Cardiac fibroblast (primary cell): ENCODE data around the gene ZC3H18.

Experiments used
- DNase-seq, 2 donors: peaks; one replicate each; pipeline versions ENCODE4 v3.0.0 to v3.0.0-alpha.2; 2010; ENCODE audit warnings: low read depth in 2 of 2
- H3K4me3 ChIP-seq, 2 donors: replicated peaks in 1 of 2; 1 replicate in 1 of 2; 2 replicates in 1 of 2; pipeline ENCODE4 v1.5.1; 2011; ENCODE audit warnings: low read depth in 2 of 2, low read length in 2 of 2, mild to moderate bottlenecking in 2 of 2, moderate library complexity in 1 of 2
- TF ChIP-seq, protein P1 (sequence below): IDR thresholded peaks from one replicate; pipeline ENCODE4 v1.5.1; 2011; ENCODE audit warnings: low read depth, mild to moderate bottlenecking, low read length, inconsistent platforms

The ZC3H18 gene

DNA sequence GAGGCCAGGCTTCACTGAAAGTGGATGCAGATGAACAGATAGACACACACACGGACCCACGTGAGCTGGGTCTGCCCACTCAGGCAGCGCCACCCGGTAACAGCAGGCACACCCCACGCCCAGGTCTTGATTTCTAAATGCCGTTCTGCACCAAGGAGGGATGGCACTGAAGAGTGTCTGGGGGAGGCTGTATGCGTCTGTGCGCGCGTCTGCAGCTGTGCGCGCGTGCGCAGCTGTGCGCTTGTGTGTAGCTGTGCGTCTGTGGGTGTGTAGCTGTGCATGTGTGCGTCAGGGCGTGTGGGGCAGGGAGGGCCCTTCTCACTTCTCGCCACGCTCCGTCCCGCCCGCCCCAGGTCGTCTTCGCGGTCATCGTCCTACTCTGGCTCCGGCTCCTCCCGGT is 52.7 kb downstream of the ZC3H18 start:
- H3K4me3 ChIP-seq, result no peak overlapping the region
- TF ChIP-seq, protein P1, sequence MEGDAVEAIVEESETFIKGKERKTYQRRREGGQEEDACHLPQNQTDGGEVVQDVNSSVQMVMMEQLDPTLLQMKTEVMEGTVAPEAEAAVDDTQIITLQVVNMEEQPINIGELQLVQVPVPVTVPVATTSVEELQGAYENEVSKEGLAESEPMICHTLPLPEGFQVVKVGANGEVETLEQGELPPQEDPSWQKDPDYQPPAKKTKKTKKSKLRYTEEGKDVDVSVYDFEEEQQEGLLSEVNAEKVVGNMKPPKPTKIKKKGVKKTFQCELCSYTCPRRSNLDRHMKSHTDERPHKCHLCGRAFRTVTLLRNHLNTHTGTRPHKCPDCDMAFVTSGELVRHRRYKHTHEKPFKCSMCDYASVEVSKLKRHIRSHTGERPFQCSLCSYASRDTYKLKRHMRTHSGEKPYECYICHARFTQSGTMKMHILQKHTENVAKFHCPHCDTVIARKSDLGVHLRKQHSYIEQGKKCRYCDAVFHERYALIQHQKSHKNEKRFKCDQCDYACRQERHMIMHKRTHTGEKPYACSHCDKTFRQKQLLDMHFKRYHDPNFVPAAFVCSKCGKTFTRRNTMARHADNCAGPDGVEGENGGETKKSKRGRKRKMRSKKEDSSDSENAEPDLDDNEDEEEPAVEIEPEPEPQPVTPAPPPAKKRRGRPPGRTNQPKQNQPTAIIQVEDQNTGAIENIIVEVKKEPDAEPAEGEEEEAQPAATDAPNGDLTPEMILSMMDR, result no peak
- no peak for DNase-seq

DNA sequence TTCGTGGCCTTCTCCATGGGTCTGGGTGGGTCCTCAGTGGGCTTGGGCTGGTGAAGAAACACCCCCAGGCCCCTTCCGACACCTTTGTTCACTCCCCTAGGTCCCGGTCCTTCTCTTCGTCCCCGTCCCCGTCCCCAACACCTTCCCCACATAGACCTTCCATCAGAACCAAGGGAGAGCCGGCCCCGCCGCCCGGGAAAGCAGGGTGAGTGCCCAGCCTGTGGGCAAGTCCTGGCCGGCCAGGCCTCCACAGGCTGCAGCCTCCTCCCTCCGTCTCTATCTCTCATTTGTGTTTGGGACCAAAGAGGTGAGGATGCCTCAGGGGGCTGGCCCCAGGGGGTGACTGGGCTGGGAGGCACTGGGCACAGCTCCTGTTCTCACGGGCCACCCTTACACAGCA is 53.7 kb downstream of the ZC3H18 start:
- no peak for DNase-seq
- TF ChIP-seq, protein P1, result no peak

DNA sequence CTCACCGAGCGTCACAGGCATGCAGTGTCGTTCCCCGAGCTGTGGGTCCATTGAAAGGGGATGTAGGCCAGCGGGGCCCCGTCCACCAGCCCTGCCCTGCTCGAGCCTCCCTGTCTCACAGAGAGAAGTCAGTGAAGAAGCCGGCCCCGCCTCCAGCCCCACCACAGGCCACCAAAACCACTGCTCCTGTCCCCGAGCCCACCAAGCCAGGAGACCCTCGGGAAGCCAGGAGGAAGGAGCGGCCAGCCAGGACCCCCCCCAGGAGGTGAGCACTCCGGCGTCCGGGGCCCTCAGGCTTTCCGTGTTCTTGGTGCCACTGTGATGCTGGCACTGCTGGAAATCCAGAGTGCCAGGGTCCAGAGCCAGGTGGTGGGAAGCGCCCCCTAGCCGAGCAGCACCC is 54.3 kb downstream of the ZC3H18 start:
- H3K4me3 ChIP-seq, result no peak overlapping the region
- TF ChIP-seq, protein P1, result no peak
- no peak for DNase-seq

More for the DNA sequence above, 53.7 kb downstream of the ZC3H18 start:
- H3K4me3 ChIP-seq, result no peak overlapping the region

DNA sequence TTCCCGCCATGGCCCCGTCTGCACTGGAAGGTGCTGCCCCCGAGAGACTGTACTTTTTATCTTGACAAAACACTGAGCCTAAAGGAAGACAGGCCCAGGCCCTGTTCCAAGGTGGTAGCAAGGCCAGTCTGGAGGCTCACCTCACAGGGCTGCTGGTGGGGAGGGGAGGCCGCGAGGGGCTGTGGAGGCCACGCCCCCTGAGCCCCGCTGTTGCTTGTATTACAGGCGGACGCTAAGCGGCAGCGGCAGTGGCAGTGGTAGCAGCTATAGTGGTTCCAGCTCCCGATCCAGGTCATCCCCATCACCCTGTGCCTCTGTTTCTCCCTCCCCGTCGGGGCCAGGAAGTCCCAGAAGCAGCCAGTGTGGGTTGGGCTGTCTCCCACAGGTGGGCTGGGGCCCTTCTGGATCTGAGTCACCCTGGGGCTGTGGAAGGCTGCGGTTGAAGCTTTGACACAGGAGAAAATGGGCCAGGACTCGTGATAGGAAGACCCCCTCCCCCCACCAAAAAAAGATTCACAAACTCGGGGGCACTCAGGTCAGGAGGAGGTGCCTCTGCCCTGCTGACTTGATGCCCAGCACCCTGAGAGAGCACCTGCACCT is 54.9 kb downstream of the ZC3H18 start:
- H3K4me3 ChIP-seq, result no peak overlapping the region
- DNase-seq, result no peak

DNA sequence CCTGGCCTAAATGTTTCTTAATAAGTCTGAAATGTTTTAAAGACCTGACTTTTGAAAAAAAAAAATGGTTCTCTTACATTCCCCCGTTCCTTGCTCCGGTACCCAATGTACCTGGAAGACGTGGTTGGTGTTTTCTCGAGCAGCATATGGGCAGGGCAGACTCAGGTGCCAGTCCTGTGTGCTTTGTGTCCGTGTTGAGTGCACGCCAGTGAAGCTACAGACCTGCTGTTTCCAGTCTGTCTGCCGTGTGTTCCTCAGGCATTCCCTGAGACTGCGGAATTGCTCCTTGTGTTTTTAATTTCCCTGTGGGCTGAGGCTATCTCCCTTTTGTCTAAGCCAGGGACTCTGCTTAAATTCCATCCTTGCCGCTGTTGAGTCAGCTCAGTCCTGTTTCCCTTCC is 56.4 kb downstream of the ZC3H18 start:
- TF ChIP-seq, protein P1, result no peak
- DNase-seq, result no peak
- H3K4me3 ChIP-seq, result no peak overlapping the region

More for the DNA sequence above, 54.9 kb downstream of the ZC3H18 start:
- TF ChIP-seq, protein P1, result no peak

DNA sequence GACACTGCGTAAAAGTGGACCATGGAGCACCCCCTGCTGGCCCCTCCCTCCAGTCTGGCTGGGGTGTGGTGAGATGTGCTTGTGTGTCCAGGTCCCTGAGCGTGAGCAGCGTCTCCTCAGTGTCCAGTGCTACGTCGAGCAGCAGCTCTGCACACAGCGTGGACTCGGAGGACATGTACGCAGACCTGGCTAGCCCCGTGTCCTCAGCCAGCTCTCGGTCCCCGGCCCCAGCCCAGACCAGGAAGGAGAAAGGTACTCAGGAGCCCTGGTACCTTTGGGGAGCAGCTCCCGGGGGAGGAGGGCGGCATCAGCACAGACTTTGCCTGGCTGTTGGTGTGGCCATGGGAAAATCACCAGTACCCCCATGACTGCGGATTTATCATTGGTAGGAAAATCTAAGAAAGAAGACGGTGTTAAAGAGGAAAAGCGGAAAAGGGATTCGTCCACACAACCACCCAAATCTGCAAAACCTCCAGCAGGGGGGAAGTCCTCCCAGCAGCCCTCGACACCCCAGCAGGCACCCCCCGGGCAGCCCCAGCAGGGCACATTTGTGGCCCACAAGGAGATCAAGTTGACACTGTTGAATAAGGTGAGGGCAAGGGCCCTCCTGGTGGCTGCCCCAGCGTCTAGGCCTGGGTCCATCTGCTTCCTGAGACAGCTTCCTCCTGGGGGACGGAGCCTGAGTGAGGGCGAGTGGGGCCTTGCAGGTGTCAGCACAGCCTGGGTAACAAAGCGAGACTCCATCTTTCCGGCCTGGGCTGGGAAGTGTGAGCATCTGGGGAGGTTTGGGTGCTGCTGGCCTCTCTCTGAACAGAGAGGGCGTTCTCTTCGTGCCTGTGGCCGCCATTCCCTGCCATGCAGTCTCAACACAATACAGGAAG is 57.6 kb downstream of the ZC3H18 start:
- no peak overlapping the region for H3K4me3 ChIP-seq
- no peak for DNase-seq
- TF ChIP-seq, protein P1, result no peak
